IMR-90 (cell line): ENCODE measurements around the gene SYTL2.
"Not testable (repeated sequence)": the region's sequence is repeated elsewhere in the genome, so short reads cannot be mapped to it uniquely, and the experiment has no call there.

Experiments
- BHLHE40 ChIP-seq: fragments of 150-350 bp; IDR thresholded peaks from 2 replicates; pipeline ENCODE4 v1.6.1; 2016; ENCODE audit warnings: mild to moderate bottlenecking, low read depth, low read length
- CEBPB ChIP-seq: IDR thresholded peaks from 2 replicates; pipeline ENCODE4 v1.6.1; 2012; ENCODE audit warnings: low read depth, low read length, improper control_type of control experiment
- CHD1 ChIP-seq: IDR thresholded peaks from 2 replicates; pipeline ENCODE4 v1.6.1; 2012; ENCODE audit warnings: low read depth, low read length, improper control_type of control experiment
- FOS ChIP-seq: fragments of 150-350 bp; IDR thresholded peaks from 2 replicates; pipeline ENCODE4 v1.6.1; 2016; ENCODE audit warnings: low read depth, low read length
- MAZ ChIP-seq: IDR thresholded peaks from 2 replicates; pipeline ENCODE4 v1.6.1; 2012; ENCODE audit warnings: low read depth, mild to moderate bottlenecking, low read length, improper control_type of control experiment, moderate library complexity, borderline replicate concordance
- POLR2A ChIP-seq: IDR thresholded peaks from 2 replicates; pipeline ENCODE4 v1.6.1; 2012; ENCODE audit warnings: mild to moderate bottlenecking, low read depth, low read length
- RAD21 ChIP-seq: IDR thresholded peaks from 2 replicates; pipeline ENCODE4 v1.6.1; 2012; ENCODE audit warnings: low read length, improper control_type of control experiment
- RFX5 ChIP-seq: IDR thresholded peaks from 2 replicates; pipeline ENCODE4 v1.8.0; 2012; ENCODE audit warnings: low read depth, mild to moderate bottlenecking, low read length, moderate library complexity
- SMC3 ChIP-seq: fragments of 150-350 bp; IDR thresholded peaks from 2 replicates; pipeline ENCODE4 v1.6.1; 2016; ENCODE audit warnings: low read depth, mild to moderate bottlenecking, antibody characterized with exemption, low read length, moderate library complexity
- TF ChIP-seq, protein P1 (sequence below): conservative IDR thresholded peaks from 2 replicates; pipeline ENCODE4 v1.5.1; 2012; ENCODE audit warnings: mild to moderate bottlenecking, low read depth, low read length, improper control_type of control experiment
- TF ChIP-seq, protein P2 (sequence below): fragments of 150-350 bp; IDR thresholded peaks from 2 replicates; pipeline ENCODE4 v1.6.1; 2017; ENCODE audit warnings: mild to moderate bottlenecking, antibody characterized with exemption, low read length, low read depth
- TF ChIP-seq, protein P3 (sequence below): fragments of 150-350 bp; IDR thresholded peaks from 2 replicates; pipeline ENCODE4 v1.6.1; 2016; ENCODE audit warnings: low read depth, mild to moderate bottlenecking, low read length, moderate library complexity, borderline replicate concordance

DNA sequence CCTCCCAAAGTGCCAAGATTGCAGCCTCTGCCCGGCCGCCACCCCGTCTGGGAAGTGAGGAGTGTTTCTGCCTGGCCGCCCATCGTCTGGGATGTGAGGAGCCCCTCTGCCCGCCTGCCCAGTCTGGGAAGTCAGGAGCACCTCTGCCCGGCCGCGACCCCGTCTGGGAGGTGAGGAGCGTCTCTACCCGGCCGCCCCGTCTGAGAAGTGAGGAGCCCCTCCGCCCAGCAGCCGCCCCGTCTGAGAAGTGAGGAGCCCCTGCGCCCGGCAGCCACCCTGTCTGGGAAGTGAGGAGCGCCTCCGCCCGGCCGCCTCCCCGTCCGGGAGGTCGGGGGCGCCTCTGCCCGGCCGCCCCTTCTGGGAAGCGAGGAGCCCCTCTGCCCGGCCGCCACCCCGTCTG is 41.8 kb upstream of the SYTL2 start:
- TF ChIP-seq, protein P1, sequence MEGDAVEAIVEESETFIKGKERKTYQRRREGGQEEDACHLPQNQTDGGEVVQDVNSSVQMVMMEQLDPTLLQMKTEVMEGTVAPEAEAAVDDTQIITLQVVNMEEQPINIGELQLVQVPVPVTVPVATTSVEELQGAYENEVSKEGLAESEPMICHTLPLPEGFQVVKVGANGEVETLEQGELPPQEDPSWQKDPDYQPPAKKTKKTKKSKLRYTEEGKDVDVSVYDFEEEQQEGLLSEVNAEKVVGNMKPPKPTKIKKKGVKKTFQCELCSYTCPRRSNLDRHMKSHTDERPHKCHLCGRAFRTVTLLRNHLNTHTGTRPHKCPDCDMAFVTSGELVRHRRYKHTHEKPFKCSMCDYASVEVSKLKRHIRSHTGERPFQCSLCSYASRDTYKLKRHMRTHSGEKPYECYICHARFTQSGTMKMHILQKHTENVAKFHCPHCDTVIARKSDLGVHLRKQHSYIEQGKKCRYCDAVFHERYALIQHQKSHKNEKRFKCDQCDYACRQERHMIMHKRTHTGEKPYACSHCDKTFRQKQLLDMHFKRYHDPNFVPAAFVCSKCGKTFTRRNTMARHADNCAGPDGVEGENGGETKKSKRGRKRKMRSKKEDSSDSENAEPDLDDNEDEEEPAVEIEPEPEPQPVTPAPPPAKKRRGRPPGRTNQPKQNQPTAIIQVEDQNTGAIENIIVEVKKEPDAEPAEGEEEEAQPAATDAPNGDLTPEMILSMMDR, result not testable (repeated sequence)
- TF ChIP-seq RFX5, RAD21, CEBPB, MAZ, POLR2A, SMC3, CHD1, FOS, BHLHE40: not testable (repeated sequence)
- TF ChIP-seq, protein P2, sequence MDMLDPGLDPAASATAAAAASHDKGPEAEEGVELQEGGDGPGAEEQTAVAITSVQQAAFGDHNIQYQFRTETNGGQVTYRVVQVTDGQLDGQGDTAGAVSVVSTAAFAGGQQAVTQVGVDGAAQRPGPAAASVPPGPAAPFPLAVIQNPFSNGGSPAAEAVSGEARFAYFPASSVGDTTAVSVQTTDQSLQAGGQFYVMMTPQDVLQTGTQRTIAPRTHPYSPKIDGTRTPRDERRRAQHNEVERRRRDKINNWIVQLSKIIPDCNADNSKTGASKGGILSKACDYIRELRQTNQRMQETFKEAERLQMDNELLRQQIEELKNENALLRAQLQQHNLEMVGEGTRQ, result not testable (repeated sequence)
- TF ChIP-seq, protein P3, sequence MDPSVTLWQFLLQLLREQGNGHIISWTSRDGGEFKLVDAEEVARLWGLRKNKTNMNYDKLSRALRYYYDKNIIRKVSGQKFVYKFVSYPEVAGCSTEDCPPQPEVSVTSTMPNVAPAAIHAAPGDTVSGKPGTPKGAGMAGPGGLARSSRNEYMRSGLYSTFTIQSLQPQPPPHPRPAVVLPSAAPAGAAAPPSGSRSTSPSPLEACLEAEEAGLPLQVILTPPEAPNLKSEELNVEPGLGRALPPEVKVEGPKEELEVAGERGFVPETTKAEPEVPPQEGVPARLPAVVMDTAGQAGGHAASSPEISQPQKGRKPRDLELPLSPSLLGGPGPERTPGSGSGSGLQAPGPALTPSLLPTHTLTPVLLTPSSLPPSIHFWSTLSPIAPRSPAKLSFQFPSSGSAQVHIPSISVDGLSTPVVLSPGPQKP, result not testable (repeated sequence)
